NCI-H748 (cell line): ENCODE measurements around the gene PTPN14.
"Not testable (repeated sequence)": the region's sequence is repeated elsewhere in the genome, so short reads cannot be mapped to it uniquely, and the experiment has no call there.

Experiments
- DNase-seq: peaks from one replicate; lab custom pipeline; 2025; ENCODE audit not compliant: unreplicated experiment; lab: John Stamatoyannopoulos, UW

PTPN14 gene

GRCh38 chr1:214513394-214513793 is 38.0 kb downstream of the PTPN14 start:
- no peak for DNase-seq

GRCh38 chr1:214511639-214511998 is 39.8 kb downstream of the PTPN14 start:
- DNase-seq = no peak

GRCh38 chr1:214510914-214511638 is 40.3 kb downstream of the PTPN14 start:
- no peak for DNase-seq

GRCh38 chr1:214510477-214510876 is 40.9 kb downstream of the PTPN14 start:
- DNase-seq = no peak

GRCh38 chr1:214509622-214510021 is 41.8 kb downstream of the PTPN14 start:
- not testable (repeated sequence) for DNase-seq

GRCh38 chr1:214506972-214507431 is 44.4 kb downstream of the PTPN14 start:
- no peak for DNase-seq

GRCh38 chr1:214505134-214505533 is 46.3 kb downstream of the PTPN14 start:
- DNase-seq = peak; percentile 25

- no peak for DNase-seq
Observed at GRCh38 chr1:214504330-214504729, 47.1 kb downstream of the PTPN14 start.

- no peak for DNase-seq
Observed at GRCh38 chr1:214503553-214503952, 47.8 kb downstream of the PTPN14 start.

- no peak for DNase-seq
Observed at GRCh38 chr1:214500340-214501055, 50.9 kb downstream of the PTPN14 start.

- DNase-seq = no peak
Observed at GRCh38 chr1:214499732-214500131, 51.7 kb downstream of the PTPN14 start.

GRCh38 chr1:214498021-214498420 is 53.4 kb downstream of the PTPN14 start:
- no peak for DNase-seq

GRCh38 chr1:214496126-214496525 is 55.3 kb downstream of the PTPN14 start:
- no peak for DNase-seq

GRCh38 chr1:214494706-214495105 is 56.7 kb downstream of the PTPN14 start:
- DNase-seq = no peak

GRCh38 chr1:214494179-214494578 is 57.2 kb downstream of the PTPN14 start:
- not testable (repeated sequence) for DNase-seq

GRCh38 chr1:214493126-214493796 is 58.1 kb downstream of the PTPN14 start:
- DNase-seq = no peak

- no peak for DNase-seq
Observed at GRCh38 chr1:214492401-214493075, 58.9 kb downstream of the PTPN14 start.

- DNase-seq = no peak
Observed at GRCh38 chr1:214491468-214492146, 59.8 kb downstream of the PTPN14 start.

- no peak for DNase-seq
Observed at GRCh38 chr1:214485151-214485550, 66.3 kb downstream of the PTPN14 start.

GRCh38 chr1:214483180-214483579 is 68.2 kb downstream of the PTPN14 start:
- not testable (repeated sequence) for DNase-seq
